GM21423 (cell line): ENCODE data around the gene KCNK5.

Experiments used
- ATAC-seq: cut with Tn5 transposase; IDR thresholded peaks from one replicate; pipeline ENCODE4 v1.9.1; 2021; ENCODE audit warnings: mild to moderate bottlenecking, moderate library complexity; ENCODE audit not compliant: unreplicated experiment

KCNK5 gene

DNA sequence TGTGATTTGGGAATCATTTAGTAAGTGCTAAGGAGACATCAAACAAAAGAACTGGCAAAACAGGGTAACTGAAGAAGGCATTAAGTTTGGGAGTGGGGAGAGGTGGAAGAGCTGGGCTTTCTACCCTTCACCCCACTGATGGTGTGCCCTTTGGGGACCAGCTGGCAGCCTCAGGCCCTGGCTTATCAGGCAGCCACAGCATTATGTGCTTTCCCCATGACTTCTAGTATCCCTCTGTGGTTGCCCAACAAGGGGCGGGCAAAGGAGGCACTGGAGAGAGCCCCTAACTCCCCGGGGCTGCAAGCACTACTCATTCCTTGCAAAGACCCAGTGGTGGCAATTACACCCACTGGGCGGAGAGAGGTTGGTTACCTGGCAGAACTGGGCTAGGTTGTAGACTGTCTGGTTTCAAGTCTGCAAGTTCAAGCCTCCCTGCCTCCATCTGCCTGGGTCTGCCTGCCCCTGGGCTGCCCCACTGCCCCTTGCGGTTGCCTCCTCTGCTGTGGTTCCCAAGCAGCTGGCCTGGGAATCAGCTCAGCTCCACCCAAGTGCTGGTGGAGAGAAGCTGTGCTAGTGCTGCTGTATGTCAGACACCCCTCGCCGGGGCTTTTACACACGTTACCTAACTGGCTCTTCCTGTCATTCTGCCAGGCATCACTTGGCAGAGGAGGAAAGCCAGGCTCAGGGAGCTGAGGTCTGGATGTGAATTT, 29.9 kb downstream of the KCNK5 start:
- no peak for ATAC-seq

DNA sequence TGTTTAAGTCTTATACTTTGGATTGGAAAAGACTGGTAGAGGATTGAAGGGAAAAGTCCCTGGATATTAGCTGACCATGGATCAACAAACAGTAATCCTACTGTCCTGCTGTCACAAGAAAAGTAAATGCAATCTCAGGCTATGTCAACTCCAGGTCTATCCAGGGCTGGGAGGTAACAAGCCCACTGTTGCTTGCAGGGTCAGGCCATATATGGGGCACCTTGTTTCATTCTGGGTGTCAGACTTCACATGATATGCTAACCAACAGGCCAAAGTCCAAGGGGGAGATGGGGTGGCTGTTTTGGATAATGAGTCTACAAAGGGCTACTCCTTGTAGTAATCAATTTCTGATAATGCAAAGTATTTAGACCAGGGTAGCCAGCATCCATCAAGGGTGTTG, 30.7 kb downstream of the KCNK5 start:
- no peak for ATAC-seq

GRCh38 chr6:39197922-39198500, 31.3 kb downstream of the KCNK5 start:
- no peak for ATAC-seq

DNA sequence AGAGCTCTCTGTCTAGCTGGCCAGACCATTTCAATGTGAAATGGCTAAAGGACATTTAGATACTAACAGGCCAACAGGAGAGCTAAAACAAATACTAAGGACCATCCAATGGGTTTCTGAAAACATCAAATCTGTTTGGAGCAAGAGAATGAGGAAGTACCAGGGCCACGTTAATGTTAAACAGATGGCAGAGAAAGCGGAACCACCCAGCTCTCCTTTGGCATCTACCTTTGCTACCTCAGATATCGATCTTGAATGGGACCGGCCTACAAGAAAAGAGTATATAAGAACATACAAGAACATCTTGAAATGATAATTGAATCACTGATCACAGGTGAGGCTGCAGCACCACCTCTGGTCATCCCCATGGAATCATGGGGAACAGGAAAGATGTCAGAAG, 31.8 kb downstream of the KCNK5 start:
- no peak for ATAC-seq

- ATAC-seq, result no peak
Measured at GRCh38 chr6:39196673-39197091, 32.6 kb downstream of the KCNK5 start.

GRCh38 chr6:39195792-39196385, 33.4 kb downstream of the KCNK5 start:
- ATAC-seq, result no peak

DNA sequence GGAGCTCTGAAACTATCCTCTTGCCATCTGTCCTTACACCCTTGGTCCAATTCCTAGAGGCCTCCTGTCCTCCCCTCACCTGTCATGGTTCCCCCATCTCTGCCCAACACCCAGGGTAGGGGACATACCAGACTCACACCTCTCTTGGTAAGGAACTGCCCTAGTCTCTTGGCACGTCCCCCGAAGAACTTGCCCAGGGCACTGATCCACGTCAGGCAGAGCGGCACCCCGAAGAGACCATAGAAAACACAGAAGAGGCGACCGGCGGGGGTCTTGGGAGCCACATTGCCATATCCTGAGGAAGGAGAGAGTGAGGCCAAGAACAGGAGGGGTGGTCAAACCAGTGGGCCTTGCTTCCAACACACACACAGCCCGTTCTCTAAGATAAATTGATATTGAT, 34.8 kb downstream of the KCNK5 start:
- ATAC-seq, result no peak

GRCh38 chr6:39193201-39193791, 36.0 kb downstream of the KCNK5 start:
- no peak for ATAC-seq

- no peak for ATAC-seq
Measured at GRCh38 chr6:39192736-39193135, 36.5 kb downstream of the KCNK5 start.

- ATAC-seq, result no peak
Measured at GRCh38 chr6:39191236-39191930, 37.9 kb downstream of the KCNK5 start.

DNA sequence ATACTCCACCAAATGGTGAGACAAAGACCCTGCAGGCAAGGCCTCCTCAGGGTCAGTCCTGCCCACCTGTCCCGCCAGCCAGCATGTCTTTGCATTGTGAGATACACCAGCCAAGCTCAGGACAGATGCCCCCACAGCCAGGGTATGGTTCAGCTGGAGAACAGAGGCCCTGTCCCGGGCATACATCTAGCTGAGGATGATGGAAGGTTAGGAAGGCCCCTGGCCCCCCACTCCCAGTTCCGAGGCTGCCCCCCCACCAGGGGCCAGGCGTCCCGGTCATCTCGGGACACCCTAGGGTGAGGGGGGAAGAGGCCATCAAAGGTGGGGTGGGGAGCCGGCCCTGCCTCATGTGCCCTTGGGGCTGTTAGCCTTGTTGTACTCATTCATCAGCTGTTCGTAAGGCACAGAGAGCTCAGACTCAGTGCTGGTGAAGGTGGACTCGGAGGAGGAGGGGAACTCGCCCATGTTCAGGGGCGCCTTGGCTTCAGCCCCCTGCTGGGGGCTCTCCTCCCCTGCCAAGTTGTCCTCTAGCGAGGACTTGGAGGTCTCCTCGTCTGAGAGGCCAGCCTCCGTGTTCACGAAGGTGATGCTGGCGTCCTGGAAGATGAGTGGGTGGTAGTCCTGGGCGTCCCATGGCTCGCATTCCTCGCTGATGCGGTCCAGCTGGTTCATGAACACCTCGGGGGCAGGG, 38.6 kb downstream of the KCNK5 start:
- ATAC-seq, result no peak

DNA sequence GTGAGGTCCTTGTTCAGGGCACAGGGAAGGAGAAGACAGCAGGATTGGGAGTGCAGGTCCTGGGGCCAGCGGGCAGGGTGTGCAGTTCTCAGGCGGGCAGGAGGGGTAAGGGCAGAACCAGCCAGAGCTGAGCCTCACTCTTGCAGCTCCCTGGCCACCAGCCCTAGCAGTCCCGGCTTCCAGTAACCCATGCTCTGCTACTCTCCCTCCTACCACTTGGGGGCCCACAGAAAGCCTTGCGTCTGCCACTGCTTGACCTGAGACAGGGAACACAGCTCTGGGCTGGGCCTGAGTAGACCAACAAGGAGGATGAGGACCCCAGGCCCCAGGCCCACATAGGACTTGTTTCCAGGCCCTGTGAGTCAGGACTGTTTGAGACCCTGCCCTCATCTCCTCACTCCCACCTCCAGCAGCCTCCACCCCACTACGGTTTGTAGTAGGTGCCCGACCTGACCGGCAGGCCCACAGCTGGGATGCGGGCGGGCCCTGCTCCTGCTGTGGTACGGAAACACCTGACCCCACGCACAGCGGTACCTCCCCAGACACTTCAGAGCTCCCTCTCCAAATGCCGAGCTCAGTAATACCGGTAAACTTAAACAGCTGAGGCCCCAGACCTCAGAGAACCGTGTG, 39.2 kb downstream of the KCNK5 start:
- no peak for ATAC-seq

- no peak for ATAC-seq
Measured at GRCh38 chr6:39189131-39189530, 40.1 kb downstream of the KCNK5 start.

DNA sequence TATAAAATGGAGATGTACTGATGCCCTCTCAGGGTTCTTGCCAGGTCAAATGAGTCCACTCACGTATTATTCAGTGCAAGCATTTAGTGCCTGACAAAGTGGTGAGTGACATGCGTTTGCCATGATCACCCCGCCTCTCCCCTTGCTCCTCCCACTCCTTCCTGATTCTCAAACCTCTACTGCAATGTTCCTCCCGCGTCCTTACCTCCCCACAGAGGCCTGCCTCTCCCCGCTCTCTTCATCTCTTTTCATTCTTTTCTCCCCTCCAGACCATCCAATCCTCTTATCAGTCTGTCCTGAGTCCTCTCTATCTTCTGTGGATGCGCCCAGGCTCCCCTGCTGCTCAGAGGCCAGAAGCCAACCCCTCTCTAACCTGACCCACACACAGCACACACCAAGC, 40.7 kb downstream of the KCNK5 start:
- no peak for ATAC-seq

DNA sequence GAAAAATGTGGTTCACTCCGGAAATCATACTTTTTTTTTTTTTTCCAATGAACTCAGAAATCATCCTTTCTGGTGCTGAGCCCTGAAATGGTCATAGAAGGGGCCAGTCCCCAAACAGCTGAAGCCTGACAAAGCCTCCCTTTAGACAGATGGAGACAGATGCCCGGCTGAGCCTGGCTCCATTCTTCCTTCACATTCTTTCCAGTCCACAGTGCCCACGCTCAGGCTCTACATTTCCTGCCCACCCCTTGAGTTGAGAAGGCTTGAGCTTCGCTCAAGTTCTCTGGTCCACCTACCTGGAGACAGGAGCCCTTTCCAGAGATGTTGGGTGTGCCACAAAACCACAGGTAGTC, 41.2 kb downstream of the KCNK5 start:
- ATAC-seq, result no peak

GRCh38 chr6:39184906-39185580, 44.2 kb downstream of the KCNK5 start:
- no peak for ATAC-seq

DNA sequence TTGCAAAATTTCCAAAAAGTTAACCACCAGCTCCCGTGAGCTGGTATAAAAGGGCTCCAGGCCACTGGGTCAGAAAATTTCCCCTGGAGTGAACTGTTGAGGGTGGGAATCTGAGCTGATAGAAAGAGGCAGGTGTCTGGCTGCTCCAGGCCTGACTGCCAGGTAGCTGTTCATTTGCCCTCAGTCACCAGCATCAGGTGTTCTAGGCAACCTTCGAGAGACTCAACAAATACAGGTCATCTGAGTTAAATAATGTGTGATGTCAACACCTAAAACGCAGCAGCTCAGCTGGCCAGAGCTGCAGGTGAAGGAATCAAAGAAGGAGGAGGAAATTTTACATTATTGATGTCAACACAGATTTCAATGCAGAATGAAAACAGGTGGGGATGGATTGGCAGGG, 46.7 kb downstream of the KCNK5 start:
- no peak for ATAC-seq

GRCh38 chr6:39181826-39182225, 47.4 kb downstream of the KCNK5 start:
- ATAC-seq, result no peak

- ATAC-seq, result no peak
Measured at GRCh38 chr6:39181333-39181732, 47.9 kb downstream of the KCNK5 start.

DNA sequence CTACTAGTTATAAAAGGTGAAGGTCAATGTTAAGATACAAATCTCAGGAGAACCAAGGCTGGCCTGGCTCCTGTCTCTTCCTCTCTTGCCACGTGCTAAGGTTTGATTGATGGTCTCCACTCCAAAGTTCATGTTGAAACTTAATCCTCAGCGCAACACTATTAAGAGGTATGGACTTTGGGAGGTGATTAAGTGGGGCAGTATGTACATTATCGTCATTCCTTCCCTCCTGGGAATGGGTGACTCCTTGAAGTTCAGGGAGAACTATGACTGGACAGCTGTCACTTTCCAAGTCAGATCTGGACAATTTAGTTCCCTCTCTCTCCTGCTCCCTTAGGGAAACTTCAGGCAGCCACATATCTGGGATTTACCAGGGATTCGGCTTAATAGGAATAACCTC, 50.5 kb downstream of the KCNK5 start:
- no peak for ATAC-seq
